ENCODE data around the gene TMEM259.

Gene TMEM259

GRCh38 chr19:1004204-1004802 lies 16.6 kb downstream of the TMEM259 start:
- no peak for DNase-seq (ENCODE audit: low read depth in 2 of 2)

GRCh38 chr19:1003283-1003682 lies 17.6 kb downstream of the TMEM259 start:
- DNase-seq (ENCODE audit: low read depth in 2 of 2): no peak

- no peak for DNase-seq (ENCODE audit: low read depth in 2 of 2)
These were observed 18.3 kb downstream of the TMEM259 start for GRCh38 chr19:1002600-1002999.

- DNase-seq (ENCODE audit: low read depth in 2 of 2): no peak
These were observed 19.3 kb downstream of the TMEM259 start for GRCh38 chr19:1001538-1002166.

- no peak for DNase-seq (ENCODE audit: low read depth in 2 of 2)
These were observed 20.1 kb downstream of the TMEM259 start for GRCh38 chr19:1000591-1001537.

- DNase-seq (ENCODE audit: low read depth in 2 of 2): no peak
These were observed 20.8 kb downstream of the TMEM259 start, which contains the start of gene GRIN3B for GRCh38 chr19:1000095-1000494. TSS of gene GRIN3B (plus strand) at chr19:1000419. CDS start at chr19:1000438, 19 bp downstream.

- DNase-seq (ENCODE audit: low read depth in 2 of 2): no peak
These were observed 21.6 kb downstream of the TMEM259 start for GRCh38 chr19:999379-999719.

- DNase-seq (ENCODE audit: low read depth in 2 of 2): no peak
These were observed 22.9 kb downstream of the TMEM259 start for GRCh38 chr19:998064-998463.

GRCh38 chr19:996051-996838 lies 24.7 kb downstream of the TMEM259 start:
- DNase-seq (ENCODE audit: low read depth in 2 of 2): no peak

GRCh38 chr19:995051-995827 lies 25.7 kb downstream of the TMEM259 start:
- DNase-seq (ENCODE audit: low read depth in 2 of 2): no peak

GRCh38 chr19:994516-994915 lies 26.4 kb downstream of the TMEM259 start:
- no peak for DNase-seq (ENCODE audit: low read depth in 2 of 2)

GRCh38 chr19:993831-994393 lies 27.0 kb downstream of the TMEM259 start:
- DNase-seq (ENCODE audit: low read depth in 2 of 2): no peak

- no peak for DNase-seq (ENCODE audit: low read depth in 2 of 2)
These were observed 27.5 kb downstream of the TMEM259 start for GRCh38 chr19:993361-993830.

- DNase-seq (ENCODE audit: low read depth in 2 of 2): no peak
These were observed 28.3 kb downstream of the TMEM259 start for GRCh38 chr19:992670-993055.

- DNase-seq (ENCODE audit: low read depth in 2 of 2): no peak
These were observed 28.8 kb downstream of the TMEM259 start for GRCh38 chr19:991932-992669.

- DNase-seq (ENCODE audit: low read depth in 2 of 2): no peak
These were observed 29.6 kb downstream of the TMEM259 start for GRCh38 chr19:991174-991931.

GRCh38 chr19:990746-991145 lies 30.2 kb downstream of the TMEM259 start:
- DNase-seq (ENCODE audit: low read depth in 2 of 2): no peak

GRCh38 chr19:990119-990571 lies 30.8 kb downstream of the TMEM259 start:
- DNase-seq (ENCODE audit: low read depth in 2 of 2): no peak
